OCI-LY7 (cell line): ENCODE results near the gene CCNL1. TPM values are rescaled to one million over a fixed set of nuclear protein-coding genes. Genes with fewer than 3 reads are reported as not detected.
A peak's percentile ranks its signal among the peaks of the same experiment; 100 is the strongest.

Experiments
- BruUV-seq: library from RNA; stranded (reverse); fragments of 400-500 nt; replicated peaks from 2 replicates; lab custom pipeline; 2021; lab: Mats Ljungman, UMichigan
- CTCF ChIA-PET: fragments of 300-600 bp; sonication (Branson Sonifier 250); formaldehyde crosslinking; loops from one replicate; lab custom pipeline; 2022; ENCODE audit warnings: antibody characterized with exemption; ENCODE audit not compliant: unreplicated experiment; lab: Charles Lee
- POLR2A ChIA-PET: fragments of 300-600 bp; sonication (Branson Sonifier 250); formaldehyde crosslinking; loops from one replicate; lab custom pipeline; 2022; ENCODE audit warnings: antibody characterized with exemption; lab: Charles Lee
- DNase-seq: peaks from one replicate; pipeline ENCODE4 v3.0.0-alpha.2; 2015; ENCODE audit warnings: low spot score
- H2AFZ ChIP-seq: fragments of 200-600 bp; sonication (generic), shearing (Covaris generic); 2 replicates; pipeline ENCODE4 v1.6.1; 2014; ENCODE audit warnings: mild to moderate bottlenecking, antibody characterized with exemption, low read length, moderate library complexity
- H3K27ac ChIP-seq: fragments of 200-600 bp; sonication (generic); 2 replicates; pipeline ENCODE4 v1.5.1; 2014; ENCODE audit warnings: mixed run types, low read depth, mild to moderate bottlenecking, moderate library complexity, low read length, inconsistent platforms; ENCODE audit not compliant: poor library complexity, severe bottlenecking
- H3K36me3 ChIP-seq: fragments of 200-600 bp; sonication (generic); 2 replicates; pipeline ENCODE4 v1.6.1; 2014; ENCODE audit warnings: mild to moderate bottlenecking, antibody characterized with exemption, low read length, moderate library complexity, mixed read lengths; ENCODE audit not compliant: insufficient read depth
- H3K4me1 ChIP-seq: fragments of 200-600 bp; sonication (generic); 2 replicates; pipeline ENCODE4 v1.5.1; 2014; ENCODE audit warnings: mild to moderate bottlenecking, low read length; ENCODE audit not compliant: insufficient read depth, poor library complexity, severe bottlenecking
- H3K4me2 ChIP-seq: fragments of 200-600 bp; sonication (generic); 2 replicates; pipeline ENCODE4 v1.6.1; 2014; ENCODE audit warnings: mild to moderate bottlenecking, low read length
- H3K4me3 ChIP-seq: fragments of 200-600 bp; sonication (generic); 2 replicates; pipeline ENCODE4 v1.5.1; 2014; ENCODE audit warnings: mild to moderate bottlenecking, low read depth, low read length; ENCODE audit not compliant: poor library complexity, severe bottlenecking
- H3K79me2 ChIP-seq: fragments of 200-600 bp; sonication (generic); 2 replicates; pipeline ENCODE4 v1.6.1; 2016; ENCODE audit warnings: low read depth, mild to moderate bottlenecking, low read length, moderate library complexity, mixed read lengths; ENCODE audit not compliant: insufficient read depth
- H3K9me2 ChIP-seq: fragments of 200-600 bp; sonication (generic); 2 replicates; pipeline ENCODE4 v1.6.1; 2016; ENCODE audit warnings: mild to moderate bottlenecking, low read length, mixed read lengths; ENCODE audit not compliant: insufficient read depth
- H3K9me3 ChIP-seq: fragments of 200-600 bp; sonication (generic); 2 replicates; pipeline ENCODE4 v1.6.1; 2014; ENCODE audit warnings: mild to moderate bottlenecking, mixed run types, low read length, mixed read lengths
- H4K20me1 ChIP-seq: fragments of 200-600 bp; sonication (generic); 2 replicates; pipeline ENCODE4 v1.6.1; 2014; ENCODE audit warnings: mild to moderate bottlenecking, antibody characterized with exemption, low read length, moderate library complexity, mixed read lengths; ENCODE audit not compliant: insufficient read depth
- CTCF ChIP-seq: fragments of 200-600 bp; sonication (generic); conservative IDR thresholded peaks from 2 replicates; pipeline ENCODE4 v1.5.1; 2014; ENCODE audit warnings: mild to moderate bottlenecking, antibody characterized with exemption, low read length, moderate library complexity, mixed read lengths
- EZH2phosphoT487 ChIP-seq: fragments of 200-600 bp; sonication (generic); IDR thresholded peaks from 2 replicates; pipeline ENCODE4 v1.6.1; 2018; ENCODE audit warnings: low read depth, borderline replicate concordance, mild to moderate bottlenecking, mixed run types, antibody characterized with exemption, low read length, moderate library complexity, mixed read lengths
- intact Hi-C: fragments of 100-400 bp; cut with micrococcal nuclease; formaldehyde crosslinking; loops from one replicate; pipeline ENCODE4 v1.10.0; 2022; ENCODE audit not compliant: unreplicated experiment
- total RNA-seq, 2 experiments: library from RNA; depleted of rRNA in 1 of 2; stranded (reverse); fragments of >200 nt in 1 of 2; shearing (Covaris generic) in 1 of 2; gene quantifications; 2 replicates each; pipeline ENCODE4 v1.2.3, GENCODE V29; 2014 to 2022

The CCNL1 gene
- total RNA-seq, 2 experiments from 2014 or later, result 158 to 280 TPM

- no peak for DNase-seq
- Histone ChIP-seq H3K4me2 (peak overlapping the region; percentile 91), H3K9me2 (no peaks in the 10 kb centered on the region), H3K4me3 (peak overlapping the region; percentile 88), H3K27ac (peak overlapping the region; percentile 92), H3K36me3 (peaks cover 41% of the 10 kb centered on the region), H2AFZ (peak overlapping the region; percentile 56; the same call in 1 of the 2 replicates), H3K9me3 (no peaks in the 10 kb centered on the region), H3K4me1 (peaks cover 40% of the 10 kb centered on the region), H4K20me1 (peaks cover 34% of the 10 kb centered on the region), H3K79me2 (peaks cover 54% of the 10 kb centered on the region)
- CTCF ChIA-PET, result interaction anchor here (0.6 to 1.7 kb wide), 5 partner anchors 10 to 991 kb away, joined by 3 to 9 read pairs (median 3); no protein-coding TSS in a partner anchor
- POLR2A ChIA-PET, result interaction anchor here (0.6 to 8.7 kb wide), 14 partner anchors 8 to 491 kb away, joined by 3 to 245 read pairs (median 5); no protein-coding TSS in a partner anchor
- intact Hi-C loops, result loop anchor here (1.0 to 10.0 kb wide), 6 partner anchors 14 to 1286 kb away; partner anchors contain the start of genes GMPS, RSRC1, SSR3 and TIPARP
- TF ChIP-seq EZH2phosphoT487 (no peak), CTCF (no peak)
- no TSS peak for BruUV-seq
Observed at GRCh38 chr3:157160658-157161424, 894 bp upstream of the CCNL1 start.

GRCh38 chr3:157159037-157159761 lies 748 bp downstream of the CCNL1 start:
- H3K27ac ChIP-seq, result peak overlapping the region; percentile 92
- no peaks in the 10 kb centered on the region for H3K9me2 ChIP-seq
- peaks cover 55% of the 10 kb centered on the region for H3K4me1 ChIP-seq
- DNase-seq, result peak; percentile 87
- H3K4me2 ChIP-seq, result peak overlapping the region; percentile 94
- intact Hi-C loops, result loop anchor here (2.0 kb wide), 1 partner anchor 14 kb away; no protein-coding TSS in a partner anchor
- CTCF ChIA-PET, result interaction anchor here (1.3 kb wide), 1 partner anchor 12 kb away, joined by 3 read pairs; no protein-coding TSS in a partner anchor
- no peak overlapping the region for H2AFZ ChIP-seq
- H3K4me3 ChIP-seq, result peak overlapping the region; percentile 88
- peaks cover 50% of the 10 kb centered on the region for H4K20me1 ChIP-seq
- POLR2A ChIA-PET, result interaction anchor here (0.7 to 8.7 kb wide), 5 partner anchors 10 to 484 kb away, joined by 3 to 245 read pairs (median 17); no protein-coding TSS in a partner anchor
- no peaks in the 10 kb centered on the region for H3K9me3 ChIP-seq
- no peak for TF ChIP-seq EZH2phosphoT487
- TF ChIP-seq CTCF, result peak; percentile 51
- H3K36me3 ChIP-seq, result peaks cover 57% of the 10 kb centered on the region
- no TSS peak for BruUV-seq
- H3K79me2 ChIP-seq, result peaks cover 70% of the 10 kb centered on the region
